HPDE6-E6E7 (cell line): Measurements from ENCODE around the gene PMEPA1.

Experiments used
- DNase-seq: peaks from one replicate; pipeline ENCODE4 v3.0.0; 2011; ENCODE audit warnings: missing footprints; ENCODE audit errors: extremely low spot score

PMEPA1 gene

DNA sequence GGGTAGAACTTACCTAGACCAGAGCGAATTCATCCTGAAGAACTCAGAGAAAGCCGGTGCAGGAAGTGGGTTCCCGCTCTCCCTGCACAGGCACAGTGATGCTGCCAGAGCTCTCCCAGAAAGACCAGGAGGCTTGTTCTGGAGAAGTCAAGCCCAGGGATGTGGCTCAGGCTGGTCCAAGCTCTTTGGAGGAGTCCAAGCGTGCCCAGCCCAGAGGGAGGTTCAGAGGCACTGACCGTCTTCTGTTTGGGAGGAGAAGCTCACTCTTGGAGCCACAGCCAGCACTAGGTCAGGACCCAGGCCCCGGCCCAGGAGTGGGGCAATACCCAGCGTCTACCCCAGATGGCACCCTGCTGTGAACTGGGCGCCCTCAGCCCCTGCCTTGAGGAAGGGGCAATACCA is 1.5 kb upstream of the PMEPA1 start:
- DNase-seq: no peak

DNA sequence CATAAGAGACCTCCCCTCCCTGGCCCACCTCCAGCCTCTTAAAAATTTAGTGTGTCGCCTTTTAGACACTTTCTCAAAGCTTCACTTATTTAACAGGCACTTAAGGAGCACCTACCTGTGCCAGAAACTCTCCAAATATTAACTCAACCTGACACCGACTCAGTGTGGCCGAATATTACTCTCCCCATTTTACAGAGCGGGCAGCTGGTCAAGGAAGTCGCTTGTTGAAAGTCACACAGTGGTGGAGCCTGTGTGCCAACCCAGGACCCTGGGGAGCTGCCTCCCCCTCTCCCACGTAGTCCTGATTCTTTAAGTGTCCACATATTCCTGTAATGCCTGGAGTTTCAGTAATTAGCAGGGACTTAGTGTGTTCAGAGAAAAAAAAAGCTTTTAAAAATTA is 1.0 kb upstream of the PMEPA1 start:
- no peak for DNase-seq

DNA sequence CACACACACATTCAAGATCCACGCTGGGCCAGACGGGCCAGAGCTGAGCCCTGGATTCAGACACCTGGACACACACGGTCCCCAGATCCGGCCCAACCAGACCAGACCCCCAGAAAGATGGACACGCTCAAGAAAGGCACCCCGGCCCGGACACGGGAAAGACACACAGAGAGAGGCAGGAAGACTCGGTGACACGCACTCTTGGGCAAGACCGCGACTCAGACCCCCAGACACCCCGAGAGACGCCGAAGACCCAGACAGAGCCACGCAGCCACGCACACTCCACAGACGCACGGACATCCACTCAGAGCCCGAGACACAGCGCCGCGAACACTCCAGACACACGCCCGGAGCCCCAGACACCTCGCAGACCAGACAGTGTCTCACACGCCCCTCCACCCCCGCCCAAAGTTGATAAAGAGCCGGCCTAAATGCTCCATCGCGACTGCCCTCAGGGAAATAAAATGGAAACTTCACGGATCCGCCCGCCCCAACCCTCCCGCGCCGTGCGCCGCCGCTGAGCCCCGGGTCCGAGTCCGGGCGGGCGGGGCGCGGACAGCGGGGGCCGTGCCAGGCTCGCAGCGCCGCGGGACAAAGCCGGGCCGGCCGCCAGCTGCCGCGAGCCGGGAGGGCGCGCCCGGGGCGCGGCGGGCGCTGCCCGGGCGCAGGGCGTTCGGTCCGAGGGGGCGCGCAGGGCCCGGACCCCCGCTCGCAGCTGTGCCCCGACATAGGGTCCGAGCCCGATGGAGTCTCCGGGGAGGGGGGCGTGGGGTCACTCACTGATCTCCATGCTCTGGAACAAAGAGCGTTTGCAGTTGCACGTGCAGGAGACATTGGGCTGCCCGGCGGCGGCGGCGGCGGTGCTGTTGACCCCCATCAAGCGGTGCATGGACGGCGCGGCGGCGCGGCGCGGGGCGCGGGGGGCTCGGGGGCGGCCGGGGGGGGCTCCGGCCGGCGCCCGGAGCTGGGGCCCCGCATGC is 831 bp downstream of the PMEPA1 start:
- no peak for DNase-seq

DNA sequence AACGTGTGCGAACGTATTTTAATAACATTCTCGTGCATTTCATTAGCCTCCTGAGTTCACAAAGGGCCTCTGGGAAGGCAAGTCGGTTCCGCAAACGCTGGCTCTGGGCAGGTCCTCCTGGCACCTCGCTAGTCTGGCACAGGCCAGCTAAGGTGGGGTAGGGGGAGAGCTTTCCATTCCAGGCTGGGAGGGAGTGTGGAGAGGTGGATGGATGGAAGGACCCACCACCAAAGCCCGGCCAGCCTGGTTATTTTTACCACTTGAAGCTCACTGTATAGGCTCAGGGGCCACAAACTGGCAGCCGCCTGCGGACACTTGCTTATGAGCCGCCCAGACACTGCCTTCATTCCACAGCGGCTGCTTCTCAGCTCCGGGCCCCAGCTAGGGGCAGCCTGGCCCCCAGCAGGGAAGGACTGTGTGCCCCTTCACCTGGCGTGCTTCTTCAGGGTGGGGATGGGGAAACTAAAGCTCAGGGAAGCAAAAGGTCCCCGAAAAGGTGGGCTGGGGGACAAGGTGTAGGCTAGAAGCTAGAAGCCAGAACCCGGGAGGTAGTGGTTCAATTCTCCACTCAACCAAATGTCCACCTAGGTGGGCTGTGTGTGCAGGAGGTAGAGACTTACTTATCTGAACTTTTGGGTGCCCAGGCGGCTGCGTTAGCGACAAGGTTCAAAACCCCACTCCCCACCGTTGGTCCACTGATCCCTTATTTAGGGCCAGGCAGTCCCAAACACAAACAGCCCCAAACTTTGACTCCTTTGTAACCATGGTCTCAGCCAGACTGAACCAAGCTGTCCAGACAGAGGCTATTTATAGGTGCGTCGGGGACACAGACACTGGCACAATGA is 1.7 kb downstream of the PMEPA1 start:
- no peak for DNase-seq

DNA sequence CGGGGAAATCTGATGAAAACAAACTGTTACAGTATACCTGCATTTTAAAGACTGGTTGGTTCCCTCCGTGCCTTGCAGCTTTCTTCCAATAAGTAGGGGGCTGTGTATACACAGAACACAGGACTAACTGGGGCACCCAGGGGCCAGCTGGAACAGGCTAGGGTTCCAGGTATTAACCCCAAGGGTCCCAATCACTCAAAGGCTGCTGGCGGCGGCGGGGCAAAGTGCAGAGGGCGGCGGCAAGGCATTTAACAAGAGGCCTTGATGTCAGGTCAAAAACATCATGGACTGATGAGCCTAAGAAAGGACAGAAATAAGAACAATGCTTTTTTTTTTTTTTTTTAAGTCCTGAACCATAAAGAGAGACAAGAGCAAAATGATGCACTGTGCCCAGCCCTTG is 2.5 kb downstream of the PMEPA1 start:
- DNase-seq: no peak

DNA sequence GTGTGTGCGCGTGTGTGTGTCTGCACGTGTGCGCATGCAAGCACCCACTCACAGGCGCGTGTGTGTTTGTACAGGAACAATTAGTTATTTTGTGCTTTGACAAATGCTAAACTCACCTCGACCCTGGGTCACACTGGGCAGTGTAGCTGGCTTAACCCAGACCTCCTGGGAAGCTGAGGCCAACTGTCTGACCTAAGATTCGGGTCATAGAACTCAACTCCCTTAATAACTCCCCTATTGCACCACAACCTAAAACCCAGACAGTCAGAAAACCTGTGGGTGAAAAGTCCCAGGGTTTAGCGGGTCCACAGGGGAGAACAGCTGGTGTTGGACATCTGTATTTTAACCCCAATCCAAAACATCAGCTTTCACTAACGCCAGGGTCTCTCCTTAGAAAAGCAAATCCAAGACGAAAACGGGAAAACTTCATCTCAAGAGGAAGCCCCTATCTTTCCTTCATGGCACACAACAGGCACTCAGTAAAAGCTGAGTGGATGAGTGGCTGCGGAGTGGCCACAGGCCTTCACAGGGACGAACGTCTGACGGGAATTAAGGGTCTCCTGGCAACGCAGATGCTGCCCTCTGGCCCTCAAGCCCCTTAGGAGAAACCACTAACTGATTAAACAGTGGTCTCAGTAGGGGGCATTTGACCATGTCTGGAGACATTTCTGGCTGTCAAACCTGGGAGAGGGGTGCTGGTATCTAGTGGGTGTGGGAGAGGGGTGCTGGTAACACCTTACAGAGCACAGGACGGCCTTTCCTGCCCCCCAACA is 4.5 kb downstream of the PMEPA1 start:
- no peak for DNase-seq

DNA sequence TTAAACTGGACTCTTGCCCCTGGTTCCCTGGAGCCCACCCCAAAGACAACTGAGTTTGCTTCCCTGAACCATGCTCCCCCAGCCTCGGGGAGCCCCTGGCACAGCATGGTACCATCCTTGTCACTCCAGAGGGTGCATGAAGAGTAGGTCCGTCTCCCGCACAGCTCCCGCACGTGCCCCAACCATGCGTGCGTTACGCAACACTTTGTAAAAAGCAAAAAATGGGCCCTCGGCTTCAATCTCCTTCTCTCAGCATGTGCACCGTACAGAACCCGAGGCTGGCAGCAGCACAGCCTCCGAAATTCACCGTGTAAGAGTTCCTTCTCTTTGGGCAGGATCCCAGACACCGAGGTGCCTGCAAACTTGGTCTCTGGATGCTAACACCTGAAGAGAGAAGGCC is 5.6 kb downstream of the PMEPA1 start:
- no peak for DNase-seq

DNA sequence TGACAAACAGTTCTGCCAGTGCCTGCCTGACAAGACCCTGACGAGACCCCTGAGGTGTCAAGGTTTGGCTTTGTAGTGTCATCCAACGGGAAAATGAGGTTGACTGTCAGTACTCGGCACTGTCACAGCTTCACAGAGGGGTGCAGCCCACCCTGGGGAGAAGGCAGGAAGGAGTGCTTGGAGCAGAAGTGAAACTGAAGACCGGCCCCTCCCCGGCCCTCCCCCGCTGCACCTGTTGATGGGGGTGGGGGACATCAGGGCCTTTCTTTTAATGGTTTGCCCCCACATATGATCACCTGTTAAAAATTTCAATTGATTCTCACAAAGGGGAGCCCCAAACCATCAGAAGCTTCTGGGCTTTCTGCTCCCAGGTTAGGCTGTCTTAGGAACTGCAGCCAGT is 6.8 kb downstream of the PMEPA1 start:
- no peak for DNase-seq

DNA sequence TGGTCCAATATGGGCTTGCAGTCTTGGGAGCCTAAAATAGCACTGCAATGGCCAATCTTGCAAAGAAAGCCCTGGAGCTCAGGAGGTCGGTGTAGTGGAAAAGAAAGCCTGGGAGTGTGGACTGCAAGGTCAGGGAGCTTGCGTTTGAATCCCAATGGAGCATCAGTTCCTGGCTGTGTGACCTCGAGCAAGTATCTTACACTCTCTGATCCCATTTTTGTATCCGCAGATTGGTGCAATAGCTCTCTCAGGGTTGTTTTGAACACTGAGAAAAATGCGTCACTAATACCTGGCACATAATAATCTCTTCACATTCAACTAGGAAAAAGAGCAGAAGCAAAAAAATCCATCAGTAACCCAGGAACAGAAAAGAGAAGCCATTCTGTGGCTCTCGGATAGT is 7.3 kb downstream of the PMEPA1 start:
- no peak for DNase-seq

DNA sequence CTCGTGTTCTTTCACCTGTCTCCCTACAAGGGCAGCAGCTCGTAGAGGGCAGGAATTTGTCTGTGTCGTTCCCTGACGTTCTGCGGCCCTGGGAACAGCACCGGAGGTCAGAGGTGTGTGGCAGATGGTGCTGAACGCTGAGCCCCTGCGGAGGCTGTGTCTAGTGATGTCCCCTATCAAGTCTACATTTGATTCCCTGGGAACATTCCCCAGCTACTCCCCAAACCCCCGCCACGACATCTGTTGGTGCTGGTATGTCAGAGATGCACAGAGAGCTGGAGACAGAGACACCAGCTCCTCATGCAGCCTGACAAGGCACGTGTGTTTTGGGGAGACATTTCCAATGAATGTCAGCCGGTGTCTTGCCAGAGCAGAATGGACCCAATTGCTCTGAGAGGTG is 7.7 kb downstream of the PMEPA1 start:
- no peak for DNase-seq

DNA sequence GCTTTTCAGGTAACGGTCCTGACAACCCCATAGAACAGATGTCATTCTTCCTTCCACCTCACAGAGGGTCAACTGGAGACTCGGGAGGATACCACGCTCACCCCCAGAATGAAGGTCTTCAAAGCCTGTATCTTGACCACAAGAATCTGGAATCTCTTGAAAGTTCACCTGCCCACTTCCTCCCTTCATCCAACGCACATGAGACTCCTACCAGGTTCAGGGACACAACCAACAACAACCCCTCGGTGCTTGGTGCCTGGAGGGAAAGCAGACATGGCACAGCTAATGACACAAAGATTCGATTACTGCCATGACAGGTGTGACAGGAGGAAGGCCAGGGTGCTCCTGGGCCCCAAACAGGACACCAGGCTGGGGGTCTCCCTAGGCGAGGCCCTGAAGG is 8.2 kb downstream of the PMEPA1 start:
- no peak for DNase-seq

DNA sequence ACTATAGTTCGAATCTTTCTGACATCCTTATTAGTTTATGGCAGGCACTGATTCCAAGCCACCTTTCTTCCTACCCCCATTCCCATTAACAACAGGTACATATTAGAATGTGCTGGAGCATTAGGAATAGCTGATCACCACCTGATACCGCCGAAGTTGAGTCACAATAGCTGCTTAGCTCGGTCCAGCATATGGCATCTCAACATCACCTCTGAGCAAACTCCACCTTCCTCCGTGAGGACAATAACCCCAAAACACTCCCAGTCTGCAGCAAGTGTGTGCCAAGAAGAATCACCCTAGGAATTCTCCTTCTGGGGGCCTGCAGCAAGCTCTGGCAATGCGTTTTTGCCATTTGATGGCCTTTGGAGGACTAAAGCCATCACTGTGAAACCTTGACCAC is 8.7 kb downstream of the PMEPA1 start:
- no peak for DNase-seq

DNA sequence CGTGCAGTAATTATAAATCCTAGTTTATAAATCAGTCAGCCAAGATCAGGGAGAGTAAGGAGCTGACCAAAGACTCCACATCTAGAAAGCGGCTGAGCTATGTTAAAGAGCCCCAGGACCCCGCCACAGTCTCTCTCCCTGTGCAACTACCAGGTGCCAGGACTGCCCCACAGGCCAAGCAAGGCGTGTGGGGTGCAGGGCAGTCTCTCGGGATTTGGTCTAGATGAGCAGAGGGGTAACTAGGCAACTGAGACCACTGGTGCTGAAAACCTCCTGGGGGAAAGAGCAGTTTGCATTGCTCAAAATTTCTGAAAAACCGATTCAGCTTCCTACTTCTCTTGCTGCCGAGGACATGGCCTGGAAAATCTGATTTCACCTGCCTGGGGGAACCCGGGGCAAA is 10.4 kb downstream of the PMEPA1 start:
- DNase-seq: no peak

DNA sequence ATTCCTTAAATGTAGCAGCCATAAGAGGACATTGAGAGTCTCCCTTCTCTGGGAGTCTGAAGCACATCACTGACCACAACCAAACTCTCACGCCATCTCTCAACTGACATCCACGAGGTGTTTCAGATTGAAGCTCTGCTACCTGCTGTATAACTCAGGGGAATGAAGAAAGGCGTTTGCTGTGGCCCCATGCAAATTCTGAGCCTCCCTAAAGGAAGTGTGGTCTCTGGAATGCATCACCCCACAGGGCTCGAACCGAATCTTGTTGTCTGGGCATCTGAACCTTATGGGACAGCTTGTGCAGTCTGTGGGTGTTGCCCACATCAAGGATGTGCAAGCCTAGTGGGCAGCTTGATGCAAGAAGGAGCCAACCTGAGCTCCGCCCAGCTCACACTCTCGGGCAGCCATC is 10.9 kb downstream of the PMEPA1 start:
- peak; percentile 71 for DNase-seq

DNA sequence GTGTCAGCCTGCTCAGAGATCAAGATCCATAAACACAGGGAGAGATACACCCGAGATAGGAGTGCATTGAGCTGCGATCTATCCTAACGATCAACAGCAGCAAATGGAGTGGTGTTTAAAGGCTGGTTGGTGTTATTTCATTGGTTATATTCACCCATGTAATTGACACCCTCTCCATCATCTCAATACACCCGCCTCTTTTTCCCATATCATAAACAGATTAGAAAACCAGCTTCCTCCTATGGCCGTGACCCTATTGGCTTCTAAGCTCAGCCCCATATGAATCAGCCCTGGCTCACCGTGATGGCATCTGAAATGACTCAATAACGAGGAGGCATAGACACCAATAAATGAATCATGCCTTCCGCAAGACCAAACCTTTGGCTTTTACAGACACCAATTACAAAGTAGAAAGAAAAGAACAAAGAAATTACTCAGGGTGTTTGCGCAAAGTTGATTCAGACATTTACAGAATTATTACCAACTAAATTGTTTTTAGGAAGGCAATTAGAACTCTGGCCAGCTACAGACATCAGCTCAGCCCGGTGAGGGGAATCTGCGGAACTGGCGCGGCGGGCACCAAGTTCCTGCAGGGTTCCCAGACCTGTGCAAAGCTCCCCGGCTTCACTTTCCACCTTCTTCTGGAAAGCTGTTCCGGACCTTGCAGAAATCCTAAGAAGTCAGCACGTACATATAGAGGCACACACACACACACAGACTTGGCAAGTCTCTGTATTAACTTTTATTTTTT is 11.5 kb downstream of the PMEPA1 start:
- peak; percentile 100 for DNase-seq

DNA sequence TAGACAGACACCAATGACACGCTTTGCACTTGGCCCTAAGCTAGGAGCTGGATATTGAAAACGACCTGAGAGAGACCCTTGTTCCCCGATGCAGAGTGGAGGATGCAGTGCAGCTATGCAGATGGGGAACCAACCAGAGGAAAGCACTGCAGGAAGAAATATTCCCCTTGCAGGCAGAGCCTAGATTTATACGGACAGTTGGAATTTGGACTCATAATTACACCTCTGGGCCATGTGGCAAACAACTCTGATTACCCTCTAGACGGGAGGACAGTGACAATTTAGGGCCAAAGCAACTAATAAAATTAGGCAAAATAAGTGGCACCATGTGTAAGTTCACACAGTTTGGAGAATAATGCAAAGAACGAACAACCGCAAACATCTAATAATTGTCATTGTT is 12.3 kb downstream of the PMEPA1 start:
- no peak for DNase-seq

DNA sequence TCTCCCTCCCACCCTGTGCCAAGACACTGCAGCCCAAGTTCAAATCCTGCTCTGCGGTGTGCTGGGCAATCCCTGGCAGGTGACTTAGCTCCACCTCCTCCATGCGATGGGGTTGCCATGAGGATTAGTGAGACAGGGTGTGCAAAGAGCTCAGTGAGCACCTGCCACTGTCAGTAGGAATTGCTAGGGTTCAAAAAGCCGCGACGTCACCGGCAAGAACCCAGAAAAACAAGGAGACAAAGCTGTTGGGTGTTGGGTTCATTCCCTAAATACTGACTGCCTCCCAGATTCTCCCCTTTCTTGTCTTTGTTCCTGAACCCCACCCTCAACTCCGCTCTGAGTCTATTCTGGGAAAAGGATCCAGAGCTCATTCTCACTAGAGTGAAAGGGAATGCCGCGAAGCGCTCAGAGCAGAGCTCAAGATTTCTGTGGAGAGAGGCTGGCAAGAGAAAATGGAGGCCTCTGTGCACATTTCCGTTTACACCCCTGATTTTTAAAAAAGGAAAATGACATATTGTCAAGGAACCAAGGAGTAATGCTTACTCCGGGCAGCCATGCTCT is 13.3 kb downstream of the PMEPA1 start:
- no peak for DNase-seq

DNA sequence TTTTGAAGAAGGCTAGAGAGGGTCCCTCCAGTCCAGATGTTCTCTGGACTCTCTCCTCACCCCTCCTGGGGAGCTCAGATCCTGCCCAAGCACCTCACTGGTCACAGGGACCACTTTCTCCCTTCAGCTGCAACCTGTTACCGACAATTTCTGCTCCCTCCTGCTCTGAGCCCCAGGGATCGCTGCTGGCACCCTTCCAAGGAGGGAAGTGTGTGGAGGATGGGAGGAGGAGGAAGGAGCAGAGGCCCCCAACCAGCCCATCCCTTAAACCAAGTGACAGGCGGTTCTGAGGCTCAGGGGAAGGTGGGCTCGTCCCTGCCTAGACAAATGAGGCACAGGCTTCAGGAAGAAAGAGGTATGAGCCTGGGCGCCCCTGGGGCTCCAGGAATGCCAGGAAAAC is 13.9 kb downstream of the PMEPA1 start:
- DNase-seq: no peak

DNA sequence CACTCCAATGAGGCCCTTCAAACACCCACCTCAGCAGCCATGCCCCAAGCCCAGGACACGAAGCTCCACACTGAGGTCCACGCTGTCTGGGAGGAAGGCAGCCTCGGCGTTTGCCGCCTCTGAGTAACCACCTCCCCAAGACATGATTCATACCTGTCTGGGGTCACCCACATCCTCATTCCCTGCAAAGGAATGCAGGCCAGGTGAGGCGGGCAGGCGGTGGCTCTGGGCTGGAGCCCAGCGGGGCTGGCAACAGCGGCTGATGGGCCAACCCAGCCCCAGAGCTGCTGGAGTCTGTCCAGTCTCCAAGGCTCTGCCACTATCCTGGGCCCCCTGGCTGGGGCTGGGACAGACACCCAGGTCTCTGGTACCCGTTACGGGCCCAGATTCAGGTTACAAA is 14.8 kb downstream of the PMEPA1 start:
- peak; percentile 99 for DNase-seq

DNA sequence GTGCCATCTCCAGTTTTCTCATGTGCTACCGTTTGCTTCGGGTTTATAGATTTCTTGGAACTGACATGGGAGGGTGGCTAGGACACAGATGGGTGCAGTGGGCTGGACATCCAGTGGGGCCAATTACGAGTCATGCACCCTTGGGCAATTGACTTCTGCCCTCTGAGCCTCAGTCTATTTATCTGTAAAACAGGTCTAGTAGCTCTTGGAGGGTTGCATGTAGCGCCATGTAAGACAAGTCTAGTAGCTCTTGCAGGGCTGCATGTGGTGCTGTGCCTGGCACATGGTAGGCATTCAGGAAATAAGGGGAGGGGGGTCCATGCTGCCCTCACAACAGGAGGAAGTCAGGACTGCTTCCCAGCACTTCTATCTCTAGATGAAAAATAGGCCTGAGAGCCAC is 15.3 kb downstream of the PMEPA1 start:
- DNase-seq: no peak
